ENCODE results near the gene PPP1R1C. TPM values are rescaled to one million over a fixed set of nuclear protein-coding genes. Genes with fewer than 3 reads are reported as not detected.
"Not testable (repeated sequence)": the region's sequence is repeated elsewhere in the genome, so short reads cannot be mapped to it uniquely, and the experiment has no call there.

Gene PPP1R1C
- total RNA-seq, 1 experiment from 2014 or later: 2.0 TPM

- DNase-seq (ENCODE audit: low read depth): no peak
Measured at GRCh38 chr2:182014284-182014683, 28.6 kb downstream of the PPP1R1C start.

- peak; percentile 54 for DNase-seq (ENCODE audit: low read depth)
Measured at GRCh38 chr2:182015334-182016109, 29.9 kb downstream of the PPP1R1C start.

GRCh38 chr2:182018218-182018617 is 32.6 kb downstream of the PPP1R1C start:
- DNase-seq (ENCODE audit: low read depth): peak; percentile 32

GRCh38 chr2:182019731-182020130 is 34.1 kb downstream of the PPP1R1C start:
- DNase-seq (ENCODE audit: low read depth): no peak

- DNase-seq (ENCODE audit: low read depth): peak; percentile 69
Measured at GRCh38 chr2:182020286-182021070, 34.8 kb downstream of the PPP1R1C start.

- DNase-seq (ENCODE audit: low read depth): no peak
Measured at GRCh38 chr2:182023235-182023634, 37.6 kb downstream of the PPP1R1C start.

GRCh38 chr2:182030875-182031274 is 45.2 kb downstream of the PPP1R1C start:
- DNase-seq (ENCODE audit: low read depth): not testable (repeated sequence)

GRCh38 chr2:182031956-182032355 is 46.3 kb downstream of the PPP1R1C start:
- DNase-seq (ENCODE audit: low read depth): no peak

- DNase-seq (ENCODE audit: low read depth): no peak
Measured at GRCh38 chr2:182033449-182033848, 47.8 kb downstream of the PPP1R1C start.

GRCh38 chr2:182038576-182038975 is 52.9 kb downstream of the PPP1R1C start:
- peak; percentile 83 for DNase-seq (ENCODE audit: low read depth)

GRCh38 chr2:182043021-182043420 is 57.4 kb downstream of the PPP1R1C start:
- no peak for DNase-seq (ENCODE audit: low read depth)

- DNase-seq (ENCODE audit: low read depth): no peak
Measured at GRCh38 chr2:182043861-182044260, 58.2 kb downstream of the PPP1R1C start.

- no peak for DNase-seq (ENCODE audit: low read depth)
Measured at GRCh38 chr2:182047544-182047943, 61.9 kb downstream of the PPP1R1C start.

GRCh38 chr2:182048088-182048487 is 62.4 kb downstream of the PPP1R1C start:
- no peak for DNase-seq (ENCODE audit: low read depth)

GRCh38 chr2:182048621-182049020 is 63.0 kb downstream of the PPP1R1C start:
- DNase-seq (ENCODE audit: low read depth): no peak

GRCh38 chr2:182049372-182050148 is 63.9 kb downstream of the PPP1R1C start:
- no peak for DNase-seq (ENCODE audit: low read depth)

- no peak for DNase-seq (ENCODE audit: low read depth)
Measured at GRCh38 chr2:182050333-182051135, 64.9 kb downstream of the PPP1R1C start.

GRCh38 chr2:182055993-182056392 is 70.3 kb downstream of the PPP1R1C start:
- no peak for DNase-seq (ENCODE audit: low read depth)

- no peak for DNase-seq (ENCODE audit: low read depth)
Measured at GRCh38 chr2:182057002-182057401, 71.3 kb downstream of the PPP1R1C start.

GRCh38 chr2:182058056-182058455 is 72.4 kb downstream of the PPP1R1C start:
- no peak for DNase-seq (ENCODE audit: low read depth)

- no peak for DNase-seq (ENCODE audit: low read depth)
Measured at GRCh38 chr2:182061739-182062138, 76.1 kb downstream of the PPP1R1C start.
